ENCODE data around the gene RNF157.

The RNF157 gene

DNA sequence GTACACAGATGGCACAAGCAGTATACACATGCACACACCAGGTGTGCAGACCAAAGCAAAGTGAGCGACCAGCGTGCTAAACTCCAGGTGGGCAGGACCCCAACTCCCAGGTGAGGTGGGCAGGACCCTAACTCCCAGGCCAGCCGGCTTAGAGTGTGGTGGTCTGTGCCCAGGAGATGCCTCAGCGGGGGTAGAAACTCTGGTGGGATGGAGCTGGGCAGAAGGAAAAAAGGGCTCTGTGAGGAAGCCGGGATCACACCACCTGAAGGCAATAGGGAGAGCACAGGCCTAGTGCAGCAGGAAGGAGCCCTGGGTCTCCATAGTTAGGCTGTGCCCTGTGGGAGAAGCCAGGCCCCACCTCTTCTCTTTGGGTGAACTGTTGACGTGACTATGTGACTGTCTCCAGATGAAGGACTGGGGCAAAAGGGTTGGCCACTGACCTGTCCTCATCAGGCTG is 97.7 kb downstream of the RNF157 start:
- no peak for DNase-seq (ENCODE audit: low read depth in 1 of 2, low spot score in 1 of 2)
- TF ChIP-seq CTCF (IDR thresholded peaks at IDR 0.05; ENCODE audit: insufficient read depth, low read length) (no peak), SPI1 (IDR thresholded peaks at IDR 0.05; ENCODE audit: borderline replicate concordance, low read depth) (no peak), GABPA (IDR thresholded peaks at IDR 0.05; ENCODE audit: low read depth) (no peak), POLR2AphosphoS5 (IDR thresholded peaks at IDR 0.05; ENCODE audit: low read depth) (no peak), REST (IDR thresholded peaks at IDR 0.05; ENCODE audit: insufficient replicate concordance, low read depth) (no peak)
- H3K4me3 ChIP-seq (replicated peaks; ENCODE audit: insufficient read depth, low read length), result no peak overlapping the region
- no peak overlapping the region for H3K27ac ChIP-seq (replicated peaks)
- peaks cover 24% of the 10 kb centered on the region for H3K27me3 ChIP-seq (ENCODE audit: insufficient read depth, poor library complexity, severe bottlenecking)

- Histone ChIP-seq H3K27me3 (ENCODE audit: insufficient read depth, poor library complexity, severe bottlenecking) (peaks cover 24% of the 10 kb centered on the region), H3K27ac (replicated peaks) (no peak overlapping the region), H3K4me3 (replicated peaks; ENCODE audit: insufficient read depth, low read length) (no peak overlapping the region)
- no peak for TF ChIP-seq CTCF (IDR thresholded peaks at IDR 0.05; ENCODE audit: insufficient read depth, low read length)
- no peak for TF ChIP-seq POLR2AphosphoS5 (IDR thresholded peaks at IDR 0.05; ENCODE audit: low read depth)
- TF ChIP-seq SPI1 (IDR thresholded peaks at IDR 0.05; ENCODE audit: borderline replicate concordance, low read depth), result no peak
- no peak for TF ChIP-seq GABPA (IDR thresholded peaks at IDR 0.05; ENCODE audit: low read depth)
- no peak for TF ChIP-seq REST (IDR thresholded peaks at IDR 0.05; ENCODE audit: insufficient replicate concordance, low read depth)
- no peak for DNase-seq (ENCODE audit: low read depth in 1 of 2, low spot score in 1 of 2)
Measured at GRCh38 chr17:76142039-76142584, 98.2 kb downstream of the RNF157 start.

- TF ChIP-seq SPI1 (IDR thresholded peaks at IDR 0.05; ENCODE audit: borderline replicate concordance, low read depth) (no peak), POLR2AphosphoS5 (IDR thresholded peaks at IDR 0.05; ENCODE audit: low read depth) (no peak), GABPA (IDR thresholded peaks at IDR 0.05; ENCODE audit: low read depth) (no peak), REST (IDR thresholded peaks at IDR 0.05; ENCODE audit: insufficient replicate concordance, low read depth) (no peak), CTCF (IDR thresholded peaks at IDR 0.05; ENCODE audit: insufficient read depth, low read length) (no peak)
- no peak within 1 kb of the TSS for H3K27ac ChIP-seq (replicated peaks)
- DNase-seq (ENCODE audit: low read depth in 1 of 2, low spot score in 1 of 2), result peak; percentile 84 to 88
- H3K4me3 ChIP-seq (replicated peaks; ENCODE audit: insufficient read depth, low read length), result peak within 1 kb of the TSS; percentile 39
- peaks cover 24% of the 10 kb centered on the region for H3K27me3 ChIP-seq (ENCODE audit: insufficient read depth, poor library complexity, severe bottlenecking)
Measured at GRCh38 chr17:76141212-76142038, 98.9 kb downstream of the RNF157 start, which contains the start of gene FOXJ1. Gene FOXJ1, minus strand, starts transcription at chr17:76141245. Its CDS starts 850 bp downstream, at chr17:76140395.

Measured in HL-60 (cell line).